ENCODE data around the gene ESPNL. TPM values are rescaled to one million over a fixed set of nuclear protein-coding genes. Genes with fewer than 3 reads are reported as not detected.
"Not testable (repeated sequence)": the region's sequence is repeated elsewhere in the genome, so short reads cannot be mapped to it uniquely, and the experiment has no call there.

Gene ESPNL
- 1.1 TPM for total RNA-seq

- DNase-seq (ENCODE audit: low read depth in 2 of 3, low spot score in 2 of 3) = peak in 1 of 3 donors; percentile 52
These were observed at the start of gene ESPNL for GRCh38 chr2:238100049-238100820. Gene ESPNL (plus strand): TSS chr2:238100340. CDS start chr2:238100420, 80 bp downstream.

- DNase-seq (ENCODE audit: low read depth in 2 of 3, low spot score in 2 of 3) = no peak
These were observed 46.9 kb upstream of the ESPNL start for GRCh38 chr2:238053191-238053776.

- DNase-seq (ENCODE audit: low read depth in 2 of 3, low spot score in 2 of 3) = peak in 1 of 3 donors; percentile 36
These were observed 44.3 kb upstream of the ESPNL start for GRCh38 chr2:238055841-238056240.

- DNase-seq (ENCODE audit: low read depth in 2 of 3, low spot score in 2 of 3) = not testable (repeated sequence)
These were observed 42.2 kb upstream of the ESPNL start for GRCh38 chr2:238057696-238058575.

- no peak for DNase-seq (ENCODE audit: low read depth in 2 of 3, low spot score in 2 of 3)
These were observed 40.6 kb upstream of the ESPNL start for GRCh38 chr2:238059505-238059904.

GRCh38 chr2:238060096-238060541 lies 40.0 kb upstream of the ESPNL start:
- DNase-seq (ENCODE audit: low read depth in 2 of 3, low spot score in 2 of 3) = peak in 1 of 3 donors; percentile 6

- peak; percentile 94 to 98 (median 98) for DNase-seq (ENCODE audit: low read depth in 2 of 3, low spot score in 2 of 3)
These were observed 39.4 kb upstream of the ESPNL start, which contains the start of gene SCLY for GRCh38 chr2:238060542-238061314. Gene SCLY (plus strand): TSS chr2:238061001. CDS start chr2:238061055, 54 bp downstream.

GRCh38 chr2:238061315-238062202 lies 38.6 kb upstream of the ESPNL start:
- peak in 2 of 3 donors; percentile 7 to 25 for DNase-seq (ENCODE audit: low read depth in 2 of 3, low spot score in 2 of 3)

GRCh38 chr2:238063414-238064189 lies 36.5 kb upstream of the ESPNL start:
- DNase-seq (ENCODE audit: low read depth in 2 of 3, low spot score in 2 of 3) = no peak

- no peak for DNase-seq (ENCODE audit: low read depth in 2 of 3, low spot score in 2 of 3)
These were observed 35.8 kb upstream of the ESPNL start for GRCh38 chr2:238064376-238064775.

GRCh38 chr2:238065071-238065846 lies 34.9 kb upstream of the ESPNL start:
- DNase-seq (ENCODE audit: low read depth in 2 of 3, low spot score in 2 of 3) = no peak

- no peak for DNase-seq (ENCODE audit: low read depth in 2 of 3, low spot score in 2 of 3)
These were observed 33.9 kb upstream of the ESPNL start for GRCh38 chr2:238066218-238066617.

GRCh38 chr2:238066718-238067117 lies 33.4 kb upstream of the ESPNL start:
- DNase-seq (ENCODE audit: low read depth in 2 of 3, low spot score in 2 of 3) = not testable (repeated sequence)

- no peak for DNase-seq (ENCODE audit: low read depth in 2 of 3, low spot score in 2 of 3)
These were observed 32.2 kb upstream of the ESPNL start for GRCh38 chr2:238067939-238068338.

- peak in 1 of 3 donors; percentile 11 for DNase-seq (ENCODE audit: low read depth in 2 of 3, low spot score in 2 of 3)
These were observed 31.0 kb upstream of the ESPNL start for GRCh38 chr2:238069021-238069709.

GRCh38 chr2:238069877-238070276 lies 30.3 kb upstream of the ESPNL start:
- no peak for DNase-seq (ENCODE audit: low read depth in 2 of 3, low spot score in 2 of 3)

- DNase-seq (ENCODE audit: low read depth in 2 of 3, low spot score in 2 of 3) = no peak
These were observed 24.7 kb upstream of the ESPNL start for GRCh38 chr2:238075397-238075796.
